GM12878 (cell line): ENCODE results near the gene RAB3C. TPM values are rescaled to one million over a fixed set of nuclear protein-coding genes. Genes with fewer than 3 reads are reported as not detected.

ENCODE experiments used
- ATAC-seq: fragments of 200-7000 bp; cut with Tn5 transposase; 3 replicates; pipeline ENCODE4 v1.9.1; 2020; ENCODE audit warnings: mild to moderate bottlenecking, moderate library complexity
- BruUV-seq: library from RNA; stranded (reverse); fragments of 400-500 nt; replicated peaks from 2 replicates; lab custom pipeline; 2021; lab: Mats Ljungman, UMichigan
- CTCF ChIA-PET: fragments of 300-600 bp; sonication (Branson Sonifier 250); formaldehyde crosslinking; extraction: SDS; loops from one replicate; lab custom pipeline; 2021; ENCODE audit warnings: inconsistent platforms; lab: Yijun Ruan, JAX
- POLR2A ChIA-PET: fragments of 350-600 bp; formaldehyde crosslinking; extraction: SDS; loops from one replicate; lab custom pipeline; 2021; ENCODE audit warnings: inconsistent platforms; lab: Charles Lee
- RAD21 ChIA-PET: fragments of 300-600 bp; sonication (Branson Sonifier 250); formaldehyde crosslinking; loops from one replicate; lab custom pipeline; 2023; ENCODE audit warnings: antibody characterized with exemption; ENCODE audit not compliant: unreplicated experiment; lab: Charles Lee
- SMC1A ChIA-PET: fragments of 300-600 bp; sonication (Branson Sonifier 250); formaldehyde crosslinking; loops from one replicate; lab custom pipeline; 2023; ENCODE audit not compliant: unreplicated experiment, uncharacterized antibody; lab: Charles Lee
- DNase-seq: peaks from one replicate; pipeline ENCODE4 v3.0.0-alpha.2; 2011; ENCODE audit warnings: low read depth, low spot score
- FAIRE-seq: peaks from 3 replicates; lab custom pipeline; 2011; peaks lifted over from hg19 to GRCh38; lab: Jason Lieb, UNC
- H2AFZ ChIP-seq: 2 replicates; pipeline ENCODE4 v1.6.0; 2011; ENCODE audit warnings: low read depth, low read length, control low read depth; ENCODE audit not compliant: control insufficient read depth
- H3K27ac ChIP-seq: 2 replicates; pipeline ENCODE4 v1.5.1; 2011; ENCODE audit warnings: control low read depth; ENCODE audit not compliant: control insufficient read depth, insufficient read depth
- H3K27me3 ChIP-seq, 2 experiments: replicated peaks in 1 of 2; 2 replicates each; pipeline versions ENCODE4 v1.6.0 to v1.6.1; 2011; ENCODE audit warnings: low read length in 1 of 2; ENCODE audit not compliant: control insufficient read depth in 2 of 2, insufficient read depth in 2 of 2
- H3K36me3 ChIP-seq, 2 experiments: 2 replicates each; pipeline ENCODE4 v1.5.1; 2011; ENCODE audit warnings: low read length in 1 of 2; ENCODE audit not compliant: control insufficient read depth in 2 of 2, insufficient read depth in 2 of 2
- H3K4me1 ChIP-seq: 2 replicates; pipeline ENCODE4 v1.6.1; 2011; ENCODE audit warnings: mild to moderate bottlenecking, low read length, moderate library complexity, mixed read lengths; ENCODE audit not compliant: control insufficient read depth, insufficient read depth
- H3K4me2 ChIP-seq: 2 replicates; pipeline ENCODE4 v1.6.0; 2011; ENCODE audit warnings: control low read depth; ENCODE audit not compliant: control insufficient read depth, insufficient read depth
- H3K4me3 ChIP-seq: fragments of 200-600 bp; sonication (generic); 2 replicates; pipeline ENCODE4 v1.5.1; 2016
- H3K79me2 ChIP-seq: 2 replicates; pipeline ENCODE4 v1.6.0; 2011; ENCODE audit warnings: low read length; ENCODE audit not compliant: control insufficient read depth, insufficient read depth
- H3K9ac ChIP-seq: 2 replicates; pipeline ENCODE4 v1.8.0; 2011; ENCODE audit warnings: low read length, control low read depth, mixed read lengths; ENCODE audit not compliant: control insufficient read depth, insufficient read depth
- H3K9me3 ChIP-seq: replicated peaks from 3 replicates; pipeline ENCODE4 v1.5.1; 2011; ENCODE audit warnings: mild to moderate bottlenecking, low read length; ENCODE audit not compliant: control insufficient read depth, insufficient read depth
- H4K20me1 ChIP-seq: 2 replicates; pipeline ENCODE4 v1.6.0; 2011; ENCODE audit not compliant: control insufficient read depth, insufficient read depth
- ASH2L ChIP-seq: fragments of 300-600, 200-600 bp; sonication (generic); IDR thresholded peaks from 2 replicates; pipeline ENCODE4 v1.6.1; 2017; ENCODE audit warnings: low read depth, mild to moderate bottlenecking, borderline replicate concordance
- ATF2 ChIP-seq: IDR thresholded peaks from 2 replicates; pipeline ENCODE4 v1.6.1; 2012; ENCODE audit warnings: low read length, inconsistent platforms
- BHLHE40 ChIP-seq, 2 experiments: fragments of 450-650 bp in 1 of 2; IDR thresholded peaks; 2 replicates each; pipeline ENCODE4 v1.6.1; 2011 to 2017; ENCODE audit warnings: low read depth in 2 of 2, borderline replicate concordance in 1 of 2, improper control_type of control experiment in 1 of 2, low read length in 1 of 2, mild to moderate bottlenecking in 1 of 2
- E4F1 ChIP-seq: fragments of 450-650 bp; IDR thresholded peaks from 2 replicates; pipeline ENCODE4 v1.6.1; 2018; ENCODE audit warnings: borderline replicate concordance, mild to moderate bottlenecking; ENCODE audit not compliant: partially characterized antibody
- IKZF1 ChIP-seq: fragments of 450-650 bp; conservative IDR thresholded peaks from 2 replicates; pipeline ENCODE4 v1.6.1; 2017; ENCODE audit warnings: antibody characterized with exemption, mild to moderate bottlenecking
- MXI1 ChIP-seq: fragments of 150-350 bp; IDR thresholded peaks from 2 replicates; pipeline ENCODE4 v1.6.1; 2011; ENCODE audit warnings: low read depth, mild to moderate bottlenecking, inconsistent platforms, low read length, improper control_type of control experiment
- SRF ChIP-seq, 2 experiments: IDR thresholded peaks; 2 replicates each; pipeline ENCODE4 v1.6.1; 2011; ENCODE audit warnings: low read depth in 2 of 2, low read length in 2 of 2, mild to moderate bottlenecking in 1 of 2, moderate library complexity in 1 of 2
- TARDBP ChIP-seq: IDR thresholded peaks from 2 replicates; pipeline ENCODE4 v1.6.1; 2016; ENCODE audit warnings: borderline replicate concordance
- USF2 ChIP-seq: IDR thresholded peaks from 2 replicates; pipeline ENCODE4 v1.6.1; 2011; ENCODE audit warnings: low read depth, low read length, improper control_type of control experiment, borderline replicate concordance
- ZBED1 ChIP-seq: IDR thresholded peaks from 2 replicates; pipeline ENCODE4 v1.6.1; 2016; ENCODE audit warnings: borderline replicate concordance
- ZNF217 ChIP-seq: fragments of 450-650 bp; IDR thresholded peaks from 2 replicates; pipeline ENCODE4 v1.6.1; 2017; ENCODE audit warnings: antibody characterized with exemption, mild to moderate bottlenecking
- ZNF622 ChIP-seq: fragments of 450-650 bp; IDR thresholded peaks from 2 replicates; pipeline ENCODE4 v1.6.1; 2017; ENCODE audit warnings: mild to moderate bottlenecking, inconsistent platforms
- WGBS: methylation state at CpG from one replicate; pipeline ENCODE4 v1.1.6; 2016; ENCODE audit warnings: low lambda C conversion rate; ENCODE audit not compliant: insufficient replicate concordance, insufficient coverage; ENCODE audit errors: missing lambda C conversion rate; 5-methylcytosine and 5-hydroxymethylcytosine counted together
- in situ Hi-C: fragments of 300-500 bp; cut with MboI; formaldehyde crosslinking; loops from 9 replicates; pipeline ENCODE4 v1.14.3; 2018; ENCODE audit warnings: mixed read lengths
- intact Hi-C: fragments of 100-400 bp; cut with micrococcal nuclease; formaldehyde crosslinking; loops from one replicate; pipeline ENCODE4 v1.14.2; 2022; ENCODE audit not compliant: unreplicated experiment
- polyA plus RNA-seq, 11 experiments: library from polyadenylated mRNA; depleted of rRNA in 4 of 11; unstranded in 6 of 11; stranded (reverse) in 5 of 11; fragments of >200 nt; fragmentation: Nextera tagmentation in 4 of 11; fragmentation: Illumina TruSeq in 1 of 11; extraction: Ambion mirVana in 4 of 11; extraction: Trizol in 1 of 11; gene quantifications; 1 replicate in 1 of 11; 2 replicates in 10 of 11; pipeline versions ENCODE4 v1.2.1 to v1.2.3, GENCODE V29; 2011 to 2016; ENCODE audit warnings: inconsistent platforms in 2 of 11, missing spikeins in 2 of 11, low read depth in 1 of 11
- total RNA-seq, 4 experiments: library from RNA; depleted of rRNA in 3 of 4; stranded (reverse); fragments of >200 nt in 3 of 4; fragmentation: Illumina TruSeq in 1 of 4; extraction: Trizol in 1 of 4; gene quantifications; 2 replicates each; pipeline versions ENCODE4 v1.2.1 to v1.2.3, GENCODE V29; 2013 to 2021

Gene RAB3C
- total and polyA plus RNA-seq, 10 of the 15 experiments (the other 5 are each of a cell fraction or from before 2014, with no cell fraction given), result not detected

GRCh38 chr5:58904737-58905136 is 321.9 kb downstream of the RAB3C start:
- SMC1A ChIA-PET, result no interaction called here
- Histone ChIP-seq H3K27ac (no peak overlapping the region), H3K79me2 (no peaks in the 10 kb centered on the region), H3K4me3 (no peak overlapping the region), H3K4me2 (no peak overlapping the region), H3K9me3 (no peaks in the 10 kb centered on the region), H2AFZ (no peak overlapping the region), H4K20me1 (no peaks in the 10 kb centered on the region), H3K9ac (no peak overlapping the region), H3K27me3 (no peaks in the 10 kb centered on the region; a peak in 2 of 4 replicates)
- DNase-seq (no peak), FAIRE-seq (no peak)
- CTCF ChIA-PET, result no interaction called here
- intact Hi-C loops, result no loop called here
- no TSS peak for BruUV-seq
- in situ Hi-C loops, result no loop called here
- POLR2A ChIA-PET, result no interaction called here
- RAD21 ChIA-PET, result no interaction called here
- TF ChIP-seq SRF (IDR thresholded peaks at IDR 0.05; ENCODE audit: low read depth in 2 of 2, low read length in 2 of 2) (no peak), IKZF1 (no peak), BHLHE40 (IDR thresholded peaks at IDR 0.05; ENCODE audit: borderline replicate concordance in 1 of 2, low read depth in 2 of 2, low read length in 1 of 2) (no peak), ZBED1 (no peak), TARDBP (no peak), MXI1 (no peak)
- TF ChIP-seq, all 136 proteins: peak for 0
- no peaks in the 10 kb centered on the region for H3K36me3 ChIP-seq
- no peaks in the 10 kb centered on the region for H3K4me1 ChIP-seq
- WGBS, result 24% methylated on average over 4 of the region's 4 CpGs
- ATAC-seq, result no peak

- ChIA-PET RAD21 (no interaction called here), POLR2A (no interaction called here), SMC1A (interaction anchor here (0.8 kb wide), 1 partner anchor 11 kb away, joined by 3 read pairs; no protein-coding TSS in a partner anchor), CTCF (interaction anchor here (0.5 kb wide), 1 partner anchor 65 kb away, joined by 7 read pairs; no protein-coding TSS in a partner anchor)
- no peaks in the 10 kb centered on the region for H4K20me1 ChIP-seq
- H3K4me3 ChIP-seq, result no peak overlapping the region
- no peaks in the 10 kb centered on the region for H3K36me3 ChIP-seq
- H3K79me2 ChIP-seq, result no peaks in the 10 kb centered on the region
- ATAC-seq (no peak), DNase-seq (no peak), FAIRE-seq (no peak)
- no TSS peak for BruUV-seq
- H3K9ac ChIP-seq, result no peak overlapping the region
- no peaks in the 10 kb centered on the region for H3K9me3 ChIP-seq
- H3K4me2 ChIP-seq, result no peak overlapping the region
- no peaks in the 10 kb centered on the region; a peak in 2 of 4 replicates for H3K27me3 ChIP-seq
- in situ Hi-C loops (no loop called here), intact Hi-C loops (no loop called here)
- H3K4me1 ChIP-seq, result no peaks in the 10 kb centered on the region
- no peak overlapping the region for H3K27ac ChIP-seq
- H2AFZ ChIP-seq, result no peak overlapping the region
- TF ChIP-seq ZNF217 (no peak), ASH2L (no peak), MXI1 (no peak), ATF2 (no peak), E4F1 (no peak), USF2 (no peak), ZNF622 (no peak)
Observed at GRCh38 chr5:58905944-58906343, 323.1 kb downstream of the RAB3C start.
